GM23248 (cell line): ENCODE data around the gene MST1. TPM values are rescaled to one million over a fixed set of nuclear protein-coding genes. Genes with fewer than 3 reads are reported as not detected.

Source experiments
- DNase-seq: peaks from one replicate; pipeline ENCODE4 v3.0.0-alpha.2; 2015
- H2AFZ ChIP-seq: fragments of 200-600 bp; sonication (generic); 2 replicates; pipeline ENCODE4 v1.6.1; 2016; ENCODE audit warnings: antibody characterized with exemption
- H3F3A ChIP-seq: fragments of 200-600 bp; sonication (generic); 2 replicates; pipeline ENCODE4 v1.6.1; 2016; ENCODE audit warnings: mild to moderate bottlenecking, antibody characterized with exemption, mixed run types; ENCODE audit not compliant: insufficient read depth
- H3K27ac ChIP-seq: fragments of 200-600 bp; sonication (generic); 2 replicates; pipeline ENCODE4 v1.5.1; 2016; ENCODE audit warnings: mild to moderate bottlenecking
- H3K27me3 ChIP-seq: fragments of 200-600 bp; sonication (generic); replicated peaks from 2 replicates; pipeline ENCODE4 v1.6.1; 2016; ENCODE audit warnings: mild to moderate bottlenecking; ENCODE audit not compliant: insufficient read depth
- H3K36me3 ChIP-seq: fragments of 200-600 bp; sonication (generic); 2 replicates; pipeline ENCODE4 v1.6.1; 2016; ENCODE audit warnings: low read depth, mild to moderate bottlenecking
- H3K4me1 ChIP-seq: fragments of 200-600 bp; sonication (generic); 2 replicates; pipeline ENCODE4 v1.6.1; 2016; ENCODE audit warnings: mild to moderate bottlenecking; ENCODE audit not compliant: insufficient read depth
- H3K4me2 ChIP-seq: fragments of 200-600 bp; sonication (generic); one replicate; pipeline ENCODE4 v1.6.1; 2016; ENCODE audit warnings: mild to moderate bottlenecking; ENCODE audit not compliant: unreplicated experiment
- H3K4me3 ChIP-seq: fragments of 200-600 bp; sonication (generic); 2 replicates; pipeline ENCODE4 v1.5.1; 2016; ENCODE audit warnings: mild to moderate bottlenecking
- H3K79me2 ChIP-seq: fragments of 200-600 bp; sonication (generic); 2 replicates; pipeline ENCODE4 v1.6.1; 2016; ENCODE audit warnings: mild to moderate bottlenecking; ENCODE audit not compliant: insufficient read depth
- H3K9ac ChIP-seq: fragments of 200-600 bp; sonication (generic); 2 replicates; pipeline ENCODE4 v1.6.1; 2016; ENCODE audit warnings: mild to moderate bottlenecking
- H3K9me2 ChIP-seq: fragments of 200-600 bp; sonication (generic); 2 replicates; pipeline ENCODE4 v1.6.1; 2016; ENCODE audit warnings: mixed run types, mild to moderate bottlenecking, moderate library complexity; ENCODE audit not compliant: insufficient read depth
- H3K9me3 ChIP-seq: fragments of 200-600 bp; sonication (generic); one replicate; pipeline ENCODE4 v1.6.1; 2017; ENCODE audit warnings: low read depth
- H4K20me1 ChIP-seq: fragments of 200-600 bp; sonication (generic); 2 replicates; pipeline ENCODE4 v1.6.0; 2016; ENCODE audit not compliant: insufficient read depth
- EZH2 ChIP-seq: fragments of 200-600 bp; sonication (generic); IDR thresholded peaks from 2 replicates; pipeline ENCODE4 v1.6.1; 2018; ENCODE audit warnings: antibody characterized with exemption, mild to moderate bottlenecking; ENCODE audit not compliant: insufficient read depth, poor library complexity, severe bottlenecking
- EZH2phosphoT487 ChIP-seq: fragments of 200-600 bp; sonication (generic); IDR thresholded peaks from 2 replicates; pipeline ENCODE4 v1.6.1; 2018; ENCODE audit warnings: antibody characterized with exemption, moderate library complexity, mild to moderate bottlenecking, low read depth; ENCODE audit not compliant: insufficient read depth
- WGBS, 2 experiments: methylation state at CpG; one replicate each; pipeline ENCODE4 v1.1.6; 2015 to 2017; ENCODE audit warnings: low lambda C conversion rate in 2 of 2, low coverage in 1 of 2; ENCODE audit errors: missing lambda C conversion rate in 2 of 2; 5-methylcytosine and 5-hydroxymethylcytosine counted together
- in situ Hi-C: fragments of 300-500 bp; cut with MboI; formaldehyde crosslinking; loops from 2 replicates; pipeline ENCODE4 v1.15.0; 2020
- polyA plus RNA-seq: library from polyadenylated mRNA; unstranded; fragments of >200 nt; fragmentation: Nextera tagmentation; extraction: Ambion mirVana; gene quantifications from 2 replicates; pipeline ENCODE4 v1.2.1, GENCODE V29; 2016
- total RNA-seq: library from RNA; depleted of rRNA; stranded (reverse); fragments of >200 nt; shearing (Covaris generic); gene quantifications from 2 replicates; pipeline ENCODE4 v1.2.3, GENCODE V29; 2014

Gene MST1
- total and polyA plus RNA-seq, 2 experiments from 2014 or later: 3.0 to 6.4 TPM

GRCh38 chr3:49667701-49668413 is 21.4 kb downstream of the MST1 start:
- Histone ChIP-seq H3K27ac (no peak overlapping the region), H3K79me2 (no peaks in the 10 kb centered on the region), H3K4me1 (no peaks in the 10 kb centered on the region), H3K4me3 (no peak overlapping the region), H3K9ac (no peak overlapping the region), H3K4me2 (no peak overlapping the region), H4K20me1 (no peaks in the 10 kb centered on the region), H3F3A (0 out of 2 replicates have a peak, but pooled peaks cover 3% of the 10 kb centered on the region), H3K9me2 (no peaks in the 10 kb centered on the region), H2AFZ (no peak overlapping the region), H3K36me3 (no peaks in the 10 kb centered on the region), H3K9me3 (no peaks in the 10 kb centered on the region), H3K27me3 (no peaks in the 10 kb centered on the region)
- 69 to 73% methylated on average over 23 to 25 of the region's 25 CpGs for WGBS, 2 experiments
- in situ Hi-C loops: no loop called here
- TF ChIP-seq EZH2 (no peak), EZH2phosphoT487 (no peak)
- no peak for DNase-seq

- in situ Hi-C loops: no loop called here
- Histone ChIP-seq H3K79me2 (no peaks in the 10 kb centered on the region), H2AFZ (no peak overlapping the region), H3K4me2 (no peak overlapping the region), H3K4me1 (no peaks in the 10 kb centered on the region), H3K9me3 (no peaks in the 10 kb centered on the region), H3F3A (no peaks in the 10 kb centered on the region), H3K4me3 (no peak overlapping the region), H3K27me3 (no peaks in the 10 kb centered on the region), H3K9me2 (no peaks in the 10 kb centered on the region), H3K27ac (no peak overlapping the region), H4K20me1 (no peaks in the 10 kb centered on the region), H3K36me3 (no peaks in the 10 kb centered on the region), H3K9ac (no peak overlapping the region)
- TF ChIP-seq EZH2 (no peak), EZH2phosphoT487 (no peak)
- WGBS, 2 experiments: 32% methylated on average over 5 to 8 of the region's 8 CpGs
- no peak for DNase-seq
Observed at GRCh38 chr3:49666592-49666991, 22.7 kb downstream of the MST1 start.

GRCh38 chr3:49665822-49666519 is 23.3 kb downstream of the MST1 start:
- no peak overlapping the region for H3K4me3 ChIP-seq
- no peaks in the 10 kb centered on the region for H3F3A ChIP-seq
- H3K79me2 ChIP-seq: no peaks in the 10 kb centered on the region
- H4K20me1 ChIP-seq: no peaks in the 10 kb centered on the region
- H2AFZ ChIP-seq: no peak overlapping the region
- H3K27me3 ChIP-seq: no peaks in the 10 kb centered on the region
- H3K9me2 ChIP-seq: no peaks in the 10 kb centered on the region
- in situ Hi-C loops: no loop called here
- DNase-seq: no peak
- no peak overlapping the region for H3K27ac ChIP-seq
- H3K4me1 ChIP-seq: no peaks in the 10 kb centered on the region
- no peak overlapping the region for H3K4me2 ChIP-seq
- no peaks in the 10 kb centered on the region for H3K36me3 ChIP-seq
- 75 to 78% methylated on average over 6 of the region's 6 CpGs for WGBS, 2 experiments
- no peaks in the 10 kb centered on the region for H3K9me3 ChIP-seq
- H3K9ac ChIP-seq: no peak overlapping the region
- TF ChIP-seq EZH2: no peak
- TF ChIP-seq EZH2phosphoT487: no peak

- H3K9ac ChIP-seq: no peak overlapping the region
- no peaks in the 10 kb centered on the region for H3K79me2 ChIP-seq
- no peaks in the 10 kb centered on the region for H3K36me3 ChIP-seq
- in situ Hi-C loops: no loop called here
- H3K4me3 ChIP-seq: no peak overlapping the region
- H3K9me2 ChIP-seq: no peaks in the 10 kb centered on the region
- H3K4me1 ChIP-seq: no peaks in the 10 kb centered on the region
- WGBS, 2 experiments: 70 to 72% methylated on average over 11 of the region's 11 CpGs
- no peaks in the 10 kb centered on the region for H4K20me1 ChIP-seq
- DNase-seq: no peak
- H3K9me3 ChIP-seq: no peaks in the 10 kb centered on the region
- no peaks in the 10 kb centered on the region for H3K27me3 ChIP-seq
- H3K4me2 ChIP-seq: no peak overlapping the region
- no peak overlapping the region for H2AFZ ChIP-seq
- H3K27ac ChIP-seq: no peak overlapping the region
- TF ChIP-seq EZH2phosphoT487: no peak
- no peak for TF ChIP-seq EZH2
- H3F3A ChIP-seq: no peaks in the 10 kb centered on the region
Observed at GRCh38 chr3:49664300-49664699, 25.0 kb downstream of the MST1 start.
